Frontal cortex (tissue), 4 donors: ENCODE measurements around the gene OVOL2. TPM values are rescaled to one million over a fixed set of nuclear protein-coding genes. Genes with fewer than 3 reads are reported as not detected.

Experiments used
- DNase-seq, 2 donors: peaks; one replicate each; pipeline ENCODE4 v3.0.0; 2012; ENCODE audit warnings: low spot score in 2 of 2
- FAIRE-seq: peaks from 2 replicates; lab custom pipeline; 2012; peaks lifted over from hg19 to GRCh38; lab: Jason Lieb, UNC
- small RNA-seq: library from RNA; depleted of rRNA; stranded (forward); fragments of <200 nt; gene quantifications from one replicate; pipeline ENCODE3, GENCODE V24; 2014
- total RNA-seq: library from RNA; depleted of rRNA; stranded (reverse); fragments of >200 nt; gene quantifications from one replicate; pipeline ENCODE4 v1.2.3, GENCODE V29; 2014
- donor health status: control.
- donor health status: control.
- donor health status: control.

The OVOL2 gene
- total RNA-seq, 1 donor from 2014 or later, result 0.41 TPM

GRCh38 chr20:17993546-17993945, 64.2 kb downstream of the OVOL2 start:
- FAIRE-seq (no peak), DNase-seq (no peak)

DNA sequence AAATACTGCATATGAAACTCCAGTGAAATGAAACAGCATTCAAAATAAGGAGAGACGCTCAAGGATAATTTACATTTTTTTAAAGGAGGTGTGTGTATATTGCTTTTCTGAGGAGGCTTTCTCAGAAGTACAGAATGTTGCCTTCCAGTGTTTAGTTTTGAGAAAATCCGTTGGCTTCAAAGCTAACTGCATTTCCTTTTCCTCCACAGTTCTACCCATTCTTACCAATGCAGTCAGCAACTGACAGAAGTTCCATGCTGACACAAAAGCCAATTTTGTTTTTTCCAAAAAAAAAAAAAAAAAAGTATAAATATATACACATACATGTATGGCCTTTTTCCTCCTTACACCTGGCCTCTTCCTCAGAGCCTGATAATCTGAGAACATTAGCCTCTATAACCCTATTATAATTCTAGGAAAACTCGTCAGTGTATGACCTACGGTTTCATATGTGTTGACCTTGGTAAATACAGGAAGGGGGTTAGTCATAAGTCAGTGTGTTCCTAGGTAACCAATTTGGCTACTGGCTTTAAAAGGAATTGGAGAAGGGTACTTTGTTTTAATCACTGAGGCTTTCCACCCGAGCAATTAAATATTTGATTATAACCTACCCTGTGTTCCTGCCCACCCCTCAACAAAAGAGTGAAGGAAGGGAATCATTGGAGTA, 64.7 kb downstream of the OVOL2 start:
- no peak for FAIRE-seq

DNA sequence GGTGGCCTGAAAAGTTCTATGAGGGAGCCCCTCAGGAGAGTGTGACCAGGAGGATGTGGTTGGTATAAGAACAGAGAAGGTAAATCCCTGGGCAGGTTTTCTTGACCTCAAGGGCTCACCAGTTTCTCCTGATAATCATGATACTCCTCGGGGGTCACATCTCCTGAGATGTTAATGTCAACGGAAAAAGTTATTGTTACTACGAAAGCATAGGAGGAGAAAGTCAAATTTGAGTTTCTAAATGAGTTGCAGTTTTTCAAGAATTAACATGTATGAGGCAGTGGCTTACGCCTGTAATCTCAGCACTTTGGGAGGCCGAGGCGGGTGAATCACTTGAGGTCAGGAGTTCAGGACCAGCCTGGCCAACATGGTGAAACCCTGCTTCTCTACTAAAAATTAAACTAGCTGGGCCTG, 65.5 kb downstream of the OVOL2 start:
- DNase-seq (no peak), FAIRE-seq (no peak)

More for the DNA sequence above, 64.7 kb downstream of the OVOL2 start:
- no peak for DNase-seq

GRCh38 chr20:17990278-17990972, 67.3 kb downstream of the OVOL2 start:
- DNase-seq, result no peak
- no peak for FAIRE-seq

- DNase-seq (no peak), FAIRE-seq (no peak)
These were observed 69.7 kb downstream of the OVOL2 start for GRCh38 chr20:17987988-17988387.

DNA sequence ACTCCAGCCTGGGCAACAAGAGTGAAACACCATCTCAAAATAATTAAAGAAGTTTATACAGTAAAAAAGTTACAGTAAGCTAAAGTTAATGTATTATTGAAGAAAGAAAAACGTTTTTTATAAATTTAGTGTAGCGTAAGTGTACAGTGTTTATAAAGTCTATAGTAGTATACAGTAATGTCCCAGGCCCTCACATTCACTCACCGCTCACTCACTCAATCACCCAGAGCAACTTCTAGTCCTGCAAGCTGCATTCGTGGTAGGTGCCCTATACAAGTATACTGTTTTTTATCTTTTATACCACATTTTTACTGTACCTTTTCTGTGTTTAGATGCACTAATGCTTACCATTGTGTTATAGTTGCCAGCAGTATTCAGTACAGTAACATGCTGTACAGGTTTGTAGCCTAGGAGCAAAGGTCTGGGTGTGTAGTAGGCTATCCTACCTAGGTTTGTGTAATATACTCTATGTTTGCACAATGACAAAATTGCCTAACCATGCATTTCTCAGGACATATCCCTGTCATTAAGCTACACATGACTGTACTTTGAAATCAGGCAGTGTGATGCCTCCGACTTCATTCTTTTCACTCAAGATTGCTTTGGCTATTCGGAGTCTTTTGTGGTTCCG, 72.2 kb downstream of the OVOL2 start:
- no peak for FAIRE-seq

DNA sequence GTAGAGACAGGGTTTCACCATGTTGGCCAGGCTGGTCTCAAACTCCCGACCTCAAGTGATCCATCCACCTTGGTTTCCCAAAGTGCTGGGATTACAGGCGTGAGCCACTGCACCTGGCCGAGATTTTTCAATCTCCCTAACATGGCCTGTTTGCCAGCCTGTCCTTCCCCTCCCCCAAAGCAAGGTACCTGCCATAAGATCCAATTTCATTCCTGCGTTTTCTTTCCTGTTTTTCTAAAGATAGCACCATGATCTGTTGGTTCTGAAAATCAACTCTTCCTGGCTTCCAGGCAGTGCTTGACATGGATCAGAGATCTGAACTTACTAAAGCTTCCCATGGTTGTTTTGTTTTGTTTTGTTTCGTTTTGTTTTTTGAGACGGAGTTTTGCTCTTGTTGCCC, 81.4 kb downstream of the OVOL2 start:
- FAIRE-seq, result no peak
- DNase-seq, result no peak

More for the DNA sequence above, 72.2 kb downstream of the OVOL2 start:
- DNase-seq, result no peak

Small RNAs within 50 kb of the gene (small RNA-seq; reads per million reads assigned to genes)
- gene RNU7-137P, result not detected

Other genes starting within 250 kb of the OVOL2 start
- gene SNX5, start 89.1 kb downstream of the OVOL2 start, total RNA-seq, result 50.5 TPM
- 7.3 TPM for gene MGME1, start 88.9 kb downstream of the OVOL2 start, total RNA-seq
- gene KAT14, start 79.9 kb upstream of the OVOL2 start, total RNA-seq, result 33.4 TPM
- gene PET117, start 79.9 kb upstream of the OVOL2 start, total RNA-seq, result 13.5 TPM
- 26.9 TPM for gene ZNF133, start 230.6 kb upstream of the OVOL2 start, total RNA-seq